T-cell (primary cell): Measurements from ENCODE around the gene TMEM271. TPM values are rescaled to one million over a fixed set of nuclear protein-coding genes. Genes with fewer than 3 reads are reported as not detected.
A peak's percentile ranks its signal among the peaks of the same experiment; 100 is the strongest.

Experiments
- ATAC-seq, 4 experiments: fragments of 200-7000 bp in 3 of 4; fragments of 150-1000 bp in 1 of 4; cut with Tn5 transposase; replicated peaks in 1 of 4; 1 replicate in 3 of 4; 2 replicates in 1 of 4; pipeline ENCODE4 v1.10.0; 2021; ENCODE audit warnings: moderate library complexity in 3 of 4, mild to moderate bottlenecking in 2 of 4, moderate number of reproducible peaks in 1 of 4
- CTCF ChIA-PET, 2 donors: fragments of 300-600 bp; sonication (Branson Sonifier 250); formaldehyde crosslinking; loops; one replicate each; lab custom pipeline; 2022; ENCODE audit warnings: antibody characterized with exemption in 2 of 2; lab: Charles Lee
- POLR2A ChIA-PET, 2 donors: fragments of 300-600 bp; sonication (Branson Sonifier 250); formaldehyde crosslinking; loops; one replicate each; lab custom pipeline; 2022; ENCODE audit warnings: antibody characterized with exemption in 2 of 2; lab: Charles Lee
- DNase-seq, 35 experiments: peaks; one replicate each; pipeline versions ENCODE4 v3.0.0 to v3.0.0-alpha.2; 2013 to 2023
- H3K27ac ChIP-seq: one replicate; pipeline ENCODE4 v1.5.1; 2013; ENCODE audit warnings: low read length
- H3K27me3 ChIP-seq, 2 experiments: replicated peaks in 1 of 2; 1 replicate in 1 of 2; 2 replicates in 1 of 2; pipeline versions ENCODE4 v1.6.1 to v1.7.0; 2013; ENCODE audit warnings: low read length in 1 of 2, mixed read lengths in 1 of 2; ENCODE audit not compliant: control insufficient read depth in 2 of 2, insufficient read depth in 2 of 2; ENCODE audit errors: extremely low read depth in 1 of 2
- H3K36me3 ChIP-seq, 2 donors: 1 replicate in 1 of 2; 2 replicates in 1 of 2; pipeline versions ENCODE4 v1.6.1 to v1.7.0; 2013; ENCODE audit warnings: low read length in 1 of 2; ENCODE audit not compliant: control insufficient read depth in 2 of 2, insufficient read depth in 1 of 2; ENCODE audit errors: extremely low read depth in 1 of 2
- H3K4me1 ChIP-seq, 2 experiments: 1 replicate in 1 of 2; 2 replicates in 1 of 2; pipeline versions ENCODE4 v1.6.1 to v1.7.0; 2013; ENCODE audit warnings: low read length in 2 of 2, mixed read lengths in 1 of 2; ENCODE audit not compliant: insufficient read depth in 2 of 2, control insufficient read depth in 1 of 2; ENCODE audit errors: extremely low read depth in 1 of 2
- H3K4me3 ChIP-seq, 2 donors: 1 replicate in 1 of 2; 2 replicates in 1 of 2; pipeline versions ENCODE4 v1.5.1 to v1.7.0; 2013; ENCODE audit warnings: mild to moderate bottlenecking in 2 of 2, low read length in 1 of 2, moderate library complexity in 1 of 2; ENCODE audit not compliant: control insufficient read depth in 1 of 2; ENCODE audit errors: extremely low read depth in 1 of 2
- H3K9me3 ChIP-seq: 2 replicates; pipeline ENCODE4 v1.7.0; 2013
- H3K27ac Mint-ChIP-seq, 2 donors: one replicate each; pipeline ENCODE4 v1.8.0; 2020 to 2021; ENCODE audit warnings: mild to moderate bottlenecking in 2 of 2, mixed read lengths in 2 of 2
- H3K27me3 Mint-ChIP-seq, 2 donors: one replicate each; pipeline ENCODE4 v1.8.0; 2021 to 2022; ENCODE audit warnings: mixed read lengths in 2 of 2
- H3K36me3 Mint-ChIP-seq: one replicate; pipeline ENCODE4 v1.8.0; 2021; ENCODE audit warnings: mixed read lengths
- H3K4me1 Mint-ChIP-seq, 3 donors: one replicate each; pipeline ENCODE4 v1.8.0; 2020 to 2022; ENCODE audit warnings: mixed read lengths in 3 of 3, mild to moderate bottlenecking in 1 of 3
- H3K4me3 Mint-ChIP-seq, 3 donors: one replicate each; pipeline ENCODE4 v1.8.0; 2020 to 2022; ENCODE audit warnings: mild to moderate bottlenecking in 3 of 3, mixed read lengths in 3 of 3, moderate library complexity in 3 of 3
- H3K9me3 Mint-ChIP-seq, 3 donors: one replicate each; pipeline ENCODE4 v1.8.0; 2020 to 2022; ENCODE audit warnings: mixed read lengths in 3 of 3
- WGBS: methylation state at CpG from one replicate; pipeline ENCODE4 v1.1.5; 2013; ENCODE audit warnings: missing lambda C conversion rate; ENCODE audit not compliant: insufficient coverage; 5-methylcytosine and 5-hydroxymethylcytosine counted together
- total RNA-seq, 35 experiments: library from RNA in 6 of 35; stranded (reverse) in 6 of 35; fragments of 120-200 nt in 1 of 35; gene quantifications; one replicate each; pipeline versions ENCODE4 v1.2.1 to v1.2.4 and lab custom pipeline; 2013 to 2026

Gene TMEM271
- total RNA-seq, 5 donors from 2014 or later (not counting 1 experiment from before 2014, with no cell fraction given), result not detected

DNA sequence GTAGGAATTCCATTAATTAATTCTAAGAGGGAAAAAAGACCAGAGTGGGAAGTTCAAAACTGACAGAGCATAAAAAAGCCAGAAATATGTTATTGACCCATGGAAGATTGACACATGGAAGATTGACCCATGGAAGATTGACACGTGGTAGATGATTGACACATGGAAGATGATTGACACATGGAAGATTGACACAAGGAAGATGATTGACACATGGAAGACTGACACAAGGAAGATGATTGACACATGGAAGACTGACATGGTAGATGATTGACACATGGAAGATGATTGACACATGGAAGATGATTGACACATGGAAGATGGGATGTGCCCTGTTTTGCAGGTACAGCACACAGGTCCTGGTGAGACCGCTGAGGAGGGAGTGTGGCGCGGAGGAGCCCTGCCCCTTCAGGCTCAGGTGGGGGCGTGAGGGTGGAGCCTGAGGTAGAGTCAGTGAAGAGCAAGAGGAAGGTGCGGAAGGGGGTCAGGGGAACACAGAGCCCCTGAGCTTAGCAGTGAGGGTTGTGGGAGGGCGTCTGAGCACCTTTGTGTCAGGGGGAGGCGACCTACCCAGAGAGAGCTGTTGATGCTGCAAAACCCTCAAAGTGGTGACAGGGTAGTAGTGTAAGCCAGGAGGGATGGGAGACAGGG is 33.4 kb upstream of the TMEM271 start:
- no peak overlapping the region for H3K27ac Mint-ChIP-seq
- ChIA-PET CTCF (no interaction called here), POLR2A (no interaction called here)
- no peaks in the 10 kb centered on the region for H3K36me3 Mint-ChIP-seq
- H3K27me3 Mint-ChIP-seq, result peaks cover 13 to 26% of the 10 kb centered on the region in 2 donors
- H3K4me1 Mint-ChIP-seq, result peaks cover 0 to 2% (median 0%) of the 10 kb centered on the region in 3 donors
- ATAC-seq, result no peak
- Histone ChIP-seq H3K27me3 (peaks cover 0 to 45% of the 10 kb centered on the region in 2 experiments), H3K9me3 (no peaks in the 10 kb centered on the region), H3K4me1 (no peaks in the 10 kb centered on the region), H3K4me3 (no peak overlapping the region), H3K27ac (no peak overlapping the region), H3K36me3 (no peaks in the 10 kb centered on the region)
- H3K9me3 Mint-ChIP-seq, result no peaks in the 10 kb centered on the region
- WGBS, result 81% methylated on average over 8 of the region's 8 CpGs
- H3K4me3 Mint-ChIP-seq, result no peak overlapping the region
- no peak for DNase-seq

- no peaks in the 10 kb centered on the region for H3K9me3 ChIP-seq
- H3K27ac Mint-ChIP-seq, result no peak overlapping the region
- POLR2A ChIA-PET, result no interaction called here
These were observed 32.1 kb upstream of the TMEM271 start for GRCh38 chr4:608236-608635.

GRCh38 chr4:605702-606425 is 29.8 kb upstream of the TMEM271 start:
- Mint-ChIP-seq H3K27me3 (peaks cover 21 to 38% of the 10 kb centered on the region in 2 donors), H3K9me3 (no peaks in the 10 kb centered on the region), H3K4me1 (peaks cover 6 to 8% (median 8%) of the 10 kb centered on the region in 3 donors), H3K27ac (no peak overlapping the region), H3K4me3 (no peak overlapping the region), H3K36me3 (no peaks in the 10 kb centered on the region)
- WGBS, result 89% methylated on average over 11 of the region's 17 CpGs
- Histone ChIP-seq H3K27me3 (peaks cover 0 to 50% of the 10 kb centered on the region in 2 experiments), H3K36me3 (no peaks in the 10 kb centered on the region), H3K9me3 (no peaks in the 10 kb centered on the region), H3K27ac (no peak overlapping the region), H3K4me3 (no peak overlapping the region), H3K4me1 (peaks cover 0 to 5% of the 10 kb centered on the region in 2 experiments)
- DNase-seq (no peak), ATAC-seq (no peak)
- ChIA-PET POLR2A (no interaction called here), CTCF (no interaction called here)

More at GRCh38 chr4:608236-608635, 32.1 kb upstream of the TMEM271 start:
- CTCF ChIA-PET, result no interaction called here
- WGBS, result 80% methylated on average over 1 of the region's 7 CpGs
- H3K4me3 Mint-ChIP-seq, result no peak overlapping the region
- Histone ChIP-seq H3K27me3 (peaks cover 0 to 46% of the 10 kb centered on the region in 2 experiments), H3K4me1 (peaks cover 0 to 3% of the 10 kb centered on the region in 2 experiments), H3K4me3 (no peak overlapping the region), H3K27ac (no peak overlapping the region), H3K36me3 (no peaks in the 10 kb centered on the region)
- H3K27me3 Mint-ChIP-seq, result peaks cover 17 to 28% of the 10 kb centered on the region in 2 donors
- ATAC-seq, result no peak
- H3K9me3 Mint-ChIP-seq, result no peaks in the 10 kb centered on the region
- no peaks in the 10 kb centered on the region for H3K36me3 Mint-ChIP-seq
- no peak for DNase-seq
- peaks cover 6 to 8% (median 8%) of the 10 kb centered on the region in 3 donors for H3K4me1 Mint-ChIP-seq

- H3K9me3 ChIP-seq, result no peaks in the 10 kb centered on the region
- no peak overlapping the region for H3K27ac ChIP-seq
- peaks cover 6 to 8% (median 8%) of the 10 kb centered on the region in 3 donors for H3K4me1 Mint-ChIP-seq
- H3K36me3 Mint-ChIP-seq, result no peaks in the 10 kb centered on the region
- no peak overlapping the region for H3K27ac Mint-ChIP-seq
- no peaks in the 10 kb centered on the region for H3K9me3 Mint-ChIP-seq
- ATAC-seq (no peak), DNase-seq (peak in 2 of 35 experiments; percentile 1 to 10)
- no peak overlapping the region for H3K4me3 Mint-ChIP-seq
- POLR2A ChIA-PET, result no interaction called here
- H3K4me3 ChIP-seq, result no peak overlapping the region
- peaks cover 22 to 40% of the 10 kb centered on the region in 2 donors for H3K27me3 Mint-ChIP-seq
- no CpG with 5 or more reads among the region's 3 CpGs for WGBS
- CTCF ChIA-PET, result no interaction called here
- H3K4me1 ChIP-seq, result peaks cover 0 to 5% of the 10 kb centered on the region in 2 experiments
- peaks cover 0 to 54% of the 10 kb centered on the region in 2 experiments for H3K27me3 ChIP-seq
- no peaks in the 10 kb centered on the region for H3K36me3 ChIP-seq
These were observed 28.0 kb upstream of the TMEM271 start for GRCh38 chr4:604131-604530.

DNA sequence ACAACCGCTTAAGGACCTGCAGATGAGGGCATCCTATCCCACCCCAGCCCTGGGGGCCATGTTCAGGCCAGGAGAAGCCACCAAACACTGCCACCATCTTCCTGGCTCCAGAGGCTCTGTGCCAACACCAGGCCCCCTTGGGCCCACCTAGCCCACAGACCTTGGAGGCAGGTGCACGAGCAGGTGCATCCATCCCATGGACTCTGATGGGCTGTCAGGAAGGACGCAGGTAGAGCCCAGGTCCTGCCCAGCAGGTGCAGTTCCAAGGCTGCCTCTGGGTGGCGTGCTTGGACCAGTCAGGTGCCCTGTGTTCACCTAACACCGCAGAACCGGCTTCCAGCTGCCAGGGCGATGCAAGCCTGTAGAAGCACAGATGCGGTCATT is 26.5 kb upstream of the TMEM271 start:
- H3K4me1 Mint-ChIP-seq, result peaks cover 6 to 8% (median 8%) of the 10 kb centered on the region in 3 donors
- H3K27ac ChIP-seq, result no peak overlapping the region
- ChIA-PET CTCF (no interaction called here), POLR2A (no interaction called here)
- H3K27me3 ChIP-seq, result peaks cover 0 to 48% of the 10 kb centered on the region in 2 experiments
- H3K9me3 Mint-ChIP-seq, result no peaks in the 10 kb centered on the region
- ATAC-seq (peak in 2 of 4 experiments; percentile 43 to 55), DNase-seq (peak in 30 of 35 experiments; percentile 10 to 57 (median 30))
- H3K36me3 Mint-ChIP-seq, result no peaks in the 10 kb centered on the region
- H3K4me1 ChIP-seq, result peaks cover 0 to 5% of the 10 kb centered on the region in 2 experiments
- no peak overlapping the region for H3K27ac Mint-ChIP-seq
- H3K36me3 ChIP-seq, result no peaks in the 10 kb centered on the region
- H3K27me3 Mint-ChIP-seq, result peaks cover 27 to 39% of the 10 kb centered on the region in 2 donors
- H3K9me3 ChIP-seq, result no peaks in the 10 kb centered on the region
- no peak overlapping the region for H3K4me3 ChIP-seq
- no peak overlapping the region for H3K4me3 Mint-ChIP-seq
- WGBS, result 29% methylated on average over 5 of the region's 8 CpGs

- POLR2A ChIA-PET, result interaction anchor here in 1 of 2 donors (0.6 kb wide), 1 partner anchor 519 kb away, joined by 3 read pairs; no protein-coding TSS in a partner anchor
- no peak overlapping the region for H3K4me3 Mint-ChIP-seq
These were observed 25.8 kb upstream of the TMEM271 start for GRCh38 chr4:601612-602558.

More at GRCh38 chr4:601612-602558, 25.8 kb upstream of the TMEM271 start:
- no peaks in the 10 kb centered on the region for H3K36me3 ChIP-seq
- H3K9me3 ChIP-seq, result no peaks in the 10 kb centered on the region
- H3K27ac ChIP-seq, result no peak overlapping the region
- no peak overlapping the region for H3K4me3 ChIP-seq
- WGBS, result 86% methylated on average over 21 of the region's 24 CpGs
- Mint-ChIP-seq H3K36me3 (no peaks in the 10 kb centered on the region), H3K9me3 (no peaks in the 10 kb centered on the region), H3K27me3 (peaks cover 32 to 41% of the 10 kb centered on the region in 2 donors), H3K27ac (no peak overlapping the region), H3K4me1 (peaks cover 6 to 8% (median 8%) of the 10 kb centered on the region in 3 donors)
- H3K4me1 ChIP-seq, result peaks cover 0 to 5% of the 10 kb centered on the region in 2 experiments
- ATAC-seq, result no peak
- CTCF ChIA-PET, result no interaction called here
- peaks cover 0 to 47% of the 10 kb centered on the region in 2 experiments for H3K27me3 ChIP-seq
- no peak for DNase-seq
